Neural cell (in vitro differentiated cells): ENCODE measurements around the gene THAP7. TPM values are rescaled to one million over a fixed set of nuclear protein-coding genes. Genes with fewer than 3 reads are reported as not detected.

Experiments used
- H2AFZ ChIP-seq: fragments of 200-600, 300-800 bp; sonication (generic), shearing (Covaris generic); 2 replicates; pipeline ENCODE4 v1.6.0; 2014; ENCODE audit warnings: low read depth, mild to moderate bottlenecking, antibody characterized with exemption, low read length, moderate library complexity
- H3F3A ChIP-seq: fragments of 200-600 bp; shearing (Covaris generic); 2 replicates; pipeline ENCODE4 v1.6.1; 2016; ENCODE audit warnings: mild to moderate bottlenecking, moderate library complexity, mixed read lengths, antibody characterized with exemption, low read length; ENCODE audit not compliant: insufficient read depth, poor library complexity, severe bottlenecking
- H3K27ac ChIP-seq: fragments of 200-600, 300-800 bp; sonication (generic), shearing (Covaris generic); 2 replicates; pipeline ENCODE4 v1.5.1; 2014; ENCODE audit warnings: mild to moderate bottlenecking, low read length, moderate library complexity
- H3K27me3 ChIP-seq: fragments of 300-800, 200-600 bp; sonication (generic), shearing (Covaris generic); 2 replicates; pipeline ENCODE4 v1.6.0; 2014; ENCODE audit warnings: mild to moderate bottlenecking, low read depth, low read length, moderate library complexity; ENCODE audit not compliant: insufficient read depth
- H3K36me3 ChIP-seq: fragments of 300-800, 200-600 bp; sonication (generic), shearing (Covaris generic); 2 replicates; pipeline ENCODE4 v1.5.1; 2014; ENCODE audit warnings: mild to moderate bottlenecking, antibody characterized with exemption, low read length, moderate library complexity; ENCODE audit not compliant: insufficient read depth
- H3K4me2 ChIP-seq: fragments of 300-800, 200-600 bp; sonication (generic), shearing (Covaris generic); 2 replicates; pipeline ENCODE4 v1.6.0; 2014; ENCODE audit warnings: mild to moderate bottlenecking, low read length
- H3K4me3 ChIP-seq: fragments of 300-800, 200-600 bp; sonication (generic), shearing (Covaris generic); 2 replicates; pipeline ENCODE4 v1.5.1; 2014; ENCODE audit warnings: mild to moderate bottlenecking, low read length, moderate library complexity
- H3K79me2 ChIP-seq: fragments of 200-600 bp; shearing (Covaris generic); replicated peaks from 2 replicates; pipeline ENCODE4 v1.6.0; 2014; ENCODE audit warnings: mild to moderate bottlenecking, low read length, moderate library complexity; ENCODE audit not compliant: insufficient read depth
- H3K9ac ChIP-seq: fragments of 300-800, 200-600 bp; sonication (generic), shearing (Covaris generic); 2 replicates; pipeline ENCODE4 v1.6.1; 2016; ENCODE audit warnings: mild to moderate bottlenecking, low read length, mixed read lengths
- H3K9me2 ChIP-seq: fragments of 200-600 bp; shearing (Covaris generic); 2 replicates; pipeline ENCODE4 v1.6.1; 2016; ENCODE audit warnings: mild to moderate bottlenecking, low read length, mixed read lengths; ENCODE audit not compliant: insufficient read depth
- H3K9me3 ChIP-seq: fragments of 200-600, 300-800 bp; sonication (generic), shearing (Covaris generic); 2 replicates; pipeline ENCODE4 v1.6.1; 2016; ENCODE audit warnings: mild to moderate bottlenecking, mixed run types, low read length, moderate library complexity, mixed read lengths
- H4K20me1 ChIP-seq: fragments of 200-600 bp; shearing (Covaris generic); 2 replicates; pipeline ENCODE4 v1.6.1; 2016; ENCODE audit warnings: mild to moderate bottlenecking, mixed run types; ENCODE audit not compliant: insufficient read depth
- CTCF ChIP-seq: fragments of 450-650 bp; IDR thresholded peaks from 2 replicates; pipeline ENCODE4 v1.5.1; 2014; ENCODE audit warnings: antibody characterized with exemption, mild to moderate bottlenecking, moderate library complexity; ENCODE audit not compliant: poor library complexity, severe bottlenecking
- EP300 ChIP-seq: fragments of 450-650 bp; conservative IDR thresholded peaks from 2 replicates; pipeline ENCODE4 v1.6.1; 2014; ENCODE audit warnings: antibody characterized with exemption, mild to moderate bottlenecking, moderate library complexity; ENCODE audit not compliant: poor library complexity, severe bottlenecking
- EZH2 ChIP-seq: fragments of 200-600, 300-800 bp; shearing (Covaris generic), sonication (generic); IDR thresholded peaks from 2 replicates; pipeline ENCODE4 v1.6.1; 2014; ENCODE audit warnings: antibody characterized with exemption, low read length, borderline replicate concordance, mild to moderate bottlenecking; ENCODE audit not compliant: insufficient read depth, poor library complexity, severe bottlenecking
- MXI1 ChIP-seq: fragments of 450-650 bp; conservative IDR thresholded peaks from 2 replicates; pipeline ENCODE4 v1.6.1; 2014; ENCODE audit warnings: antibody characterized with exemption, mild to moderate bottlenecking; ENCODE audit not compliant: poor library complexity, severe bottlenecking
- POLR2AphosphoS5 ChIP-seq: IDR thresholded peaks from 2 replicates; pipeline ENCODE4 v1.6.1; 2012
- RAD21 ChIP-seq: fragments of 450-650 bp; conservative IDR thresholded peaks from 2 replicates; pipeline ENCODE4 v1.6.1; 2014; ENCODE audit warnings: antibody characterized with exemption, mild to moderate bottlenecking, moderate library complexity
- REST ChIP-seq: IDR thresholded peaks from 2 replicates; pipeline ENCODE4 v1.6.1; 2012; ENCODE audit warnings: borderline replicate concordance
- SMC3 ChIP-seq: fragments of 450-650 bp; conservative IDR thresholded peaks from 2 replicates; pipeline ENCODE4 v1.6.1; 2014; ENCODE audit warnings: antibody characterized with exemption, mild to moderate bottlenecking, moderate library complexity; ENCODE audit not compliant: poor library complexity
- TAF1 ChIP-seq: IDR thresholded peaks from 2 replicates; pipeline ENCODE4 v1.6.1; 2012; ENCODE audit warnings: low read depth
- polyA plus RNA-seq: library from polyadenylated mRNA; depleted of rRNA; stranded (reverse); fragments of >200 nt; gene quantifications from 2 replicates; pipeline ENCODE4 v1.2.3, GENCODE V29; 2014

The THAP7 gene
- polyA plus RNA-seq, 1 donor from 2014 or later: 28.7 TPM

- Histone ChIP-seq H3K4me2 (no peak overlapping the region), H3K27me3 (no peaks in the 10 kb centered on the region), H3K79me2 (no peaks in the 10 kb centered on the region), H3K9ac (no peak overlapping the region), H3K9me2 (no peaks in the 10 kb centered on the region), H3K4me3 (no peak overlapping the region), H3F3A (no peaks in the 10 kb centered on the region), H4K20me1 (no peaks in the 10 kb centered on the region), H3K27ac (no peak overlapping the region), H3K9me3 (no peaks in the 10 kb centered on the region), H2AFZ (no peak overlapping the region), H3K36me3 (no peaks in the 10 kb centered on the region)
- TF ChIP-seq REST (no peak), RAD21 (no peak), SMC3 (no peak), POLR2AphosphoS5 (no peak), EP300 (no peak)
Measured at GRCh38 chr22:20991252-20992055, 10.5 kb downstream of the THAP7 start.

DNA sequence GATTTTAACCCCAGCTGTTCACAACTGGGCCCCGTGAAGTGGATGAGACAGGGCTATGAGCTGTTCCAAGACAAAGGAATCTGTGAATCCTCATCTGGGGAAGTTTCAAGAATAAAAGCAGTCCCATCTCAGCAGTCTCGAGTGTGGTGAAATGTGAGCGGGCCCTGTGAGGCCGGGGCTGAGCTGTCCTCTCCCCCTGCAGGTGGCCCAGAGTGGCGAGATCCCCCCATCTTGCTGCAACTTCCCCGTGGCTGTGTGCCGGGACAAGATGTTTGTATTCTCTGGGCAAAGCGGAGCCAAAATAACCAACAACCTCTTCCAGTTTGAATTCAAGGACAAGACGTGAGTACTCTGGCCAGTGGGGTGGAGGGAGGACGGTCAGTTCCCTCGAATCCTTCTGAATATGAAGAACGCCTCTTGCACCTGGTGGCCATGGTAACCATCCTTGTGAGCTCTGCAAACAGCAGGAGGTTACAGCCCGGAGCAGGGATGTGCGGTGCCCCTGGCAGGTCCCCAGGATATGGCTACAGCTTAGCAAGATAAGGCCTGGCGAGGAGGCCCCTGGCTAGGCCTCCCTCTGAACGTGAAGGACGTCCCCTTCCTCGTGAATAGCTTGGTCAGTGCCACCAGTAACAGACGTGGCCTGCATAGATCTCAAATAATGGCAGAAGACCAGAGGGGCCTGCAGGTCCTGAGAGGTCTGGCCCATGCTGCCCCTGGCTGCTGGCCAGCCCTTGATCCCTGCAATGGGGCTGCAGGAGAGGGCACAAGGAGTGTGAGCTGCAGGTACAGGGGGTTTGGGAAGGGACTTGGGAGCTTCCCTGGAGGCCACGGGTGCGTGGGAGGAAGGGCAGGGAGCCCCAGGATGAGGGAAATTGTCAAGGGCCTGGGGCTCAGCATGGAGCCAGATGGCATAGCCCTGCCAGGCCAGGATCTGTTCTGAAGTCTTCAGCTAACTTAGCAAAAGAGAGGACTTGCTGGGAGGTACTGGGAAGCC is 11.4 kb downstream of the THAP7 start:
- Histone ChIP-seq H3F3A (no peaks in the 10 kb centered on the region), H3K79me2 (no peaks in the 10 kb centered on the region), H3K9ac (no peak overlapping the region), H3K9me2 (no peaks in the 10 kb centered on the region), H3K9me3 (no peaks in the 10 kb centered on the region), H3K27me3 (no peaks in the 10 kb centered on the region), H4K20me1 (no peaks in the 10 kb centered on the region), H3K36me3 (no peaks in the 10 kb centered on the region), H2AFZ (no peak overlapping the region), H3K4me3 (no peak overlapping the region), H3K27ac (no peak overlapping the region), H3K4me2 (no peak overlapping the region)
- TF ChIP-seq POLR2AphosphoS5 (no peak), MXI1 (no peak), TAF1 (no peak), REST (no peak), RAD21 (no peak), SMC3 (no peak), CTCF (no peak), EZH2 (no peak), EP300 (no peak)
